Bronchial epithelial cell (primary cell): ENCODE data around the gene NEURL1. TPM values are rescaled to one million over a fixed set of nuclear protein-coding genes. Genes with fewer than 3 reads are reported as not detected.
"Not testable (repeated sequence)": the region's sequence is repeated elsewhere in the genome, so short reads cannot be mapped to it uniquely, and the experiment has no call there.

Experiments used
- DNase-seq: peaks from one replicate; pipeline ENCODE4 v3.0.0-alpha.2; 2010; ENCODE audit warnings: low read depth
- FAIRE-seq: peaks from 2 replicates; lab custom pipeline; 2011; peaks lifted over from hg19 to GRCh38; lab: Jason Lieb, UNC
- H3K27me3 ChIP-seq: 2 replicates; pipeline ENCODE4 v1.5.1; 2011; ENCODE audit warnings: low read length; ENCODE audit not compliant: control insufficient read depth, insufficient read depth
- H3K36me3 ChIP-seq: 2 replicates; pipeline ENCODE4 v1.5.1; 2011; ENCODE audit warnings: low read length; ENCODE audit not compliant: control insufficient read depth, insufficient read depth
- H3K4me3 ChIP-seq: 2 replicates; pipeline ENCODE4 v1.5.1; 2011; ENCODE audit warnings: mild to moderate bottlenecking, low read depth, low read length, control low read depth
- CTCF ChIP-seq: IDR thresholded peaks from 2 replicates; pipeline ENCODE4 v1.5.1; 2011; ENCODE audit warnings: mild to moderate bottlenecking, moderate library complexity, low read length, control low read depth, inconsistent platforms; ENCODE audit not compliant: insufficient read depth, severe bottlenecking
- total RNA-seq: library from RNA; depleted of rRNA; stranded (reverse); fragments of >200 nt; gene quantifications from 2 replicates; pipeline ENCODE4 v1.2.1, GENCODE V29; 2014

The NEURL1 gene
- total RNA-seq, 1 donor from 2014 or later = 1.1 TPM

- Histone ChIP-seq H3K36me3 (no peaks in the 10 kb centered on the region), H3K4me3 (no peak overlapping the region), H3K27me3 (peaks cover 14% of the 10 kb centered on the region)
- DNase-seq (no peak), FAIRE-seq (no peak)
- TF ChIP-seq CTCF = no peak
Measured at GRCh38 chr10:103498936-103499638, 5.6 kb downstream of the NEURL1 start.

- peaks cover 9% of the 10 kb centered on the region for H3K27me3 ChIP-seq
- DNase-seq (no peak), FAIRE-seq (no peak)
- no peak overlapping the region for H3K4me3 ChIP-seq
- H3K36me3 ChIP-seq = no peaks in the 10 kb centered on the region
- TF ChIP-seq CTCF = no peak
Measured at GRCh38 chr10:103499881-103500280, 6.4 kb downstream of the NEURL1 start.

DNA sequence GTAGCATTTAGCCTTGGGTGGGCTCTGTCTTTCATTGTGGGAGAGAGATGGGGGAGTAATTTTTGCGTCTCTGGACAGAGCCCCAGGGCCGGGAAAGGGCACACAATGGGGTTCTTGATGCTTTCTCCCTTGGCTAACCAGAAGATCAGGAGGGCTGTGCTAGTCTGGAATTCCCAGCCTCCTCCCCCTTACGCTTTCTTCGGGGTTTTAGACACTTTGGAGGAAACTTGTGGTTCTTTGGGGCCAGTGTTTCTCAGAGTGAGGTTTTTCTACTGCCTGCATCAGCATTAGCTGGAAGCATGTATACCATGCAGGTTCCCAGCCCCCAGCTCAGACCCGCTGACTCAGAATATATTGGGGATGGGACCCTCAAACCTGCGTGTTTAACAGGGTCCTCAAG is 7.0 kb downstream of the NEURL1 start:
- FAIRE-seq (no peak), DNase-seq (no peak)
- no peak for TF ChIP-seq CTCF
- Histone ChIP-seq H3K36me3 (no peaks in the 10 kb centered on the region), H3K27me3 (peaks cover 5% of the 10 kb centered on the region), H3K4me3 (no peak overlapping the region)

DNA sequence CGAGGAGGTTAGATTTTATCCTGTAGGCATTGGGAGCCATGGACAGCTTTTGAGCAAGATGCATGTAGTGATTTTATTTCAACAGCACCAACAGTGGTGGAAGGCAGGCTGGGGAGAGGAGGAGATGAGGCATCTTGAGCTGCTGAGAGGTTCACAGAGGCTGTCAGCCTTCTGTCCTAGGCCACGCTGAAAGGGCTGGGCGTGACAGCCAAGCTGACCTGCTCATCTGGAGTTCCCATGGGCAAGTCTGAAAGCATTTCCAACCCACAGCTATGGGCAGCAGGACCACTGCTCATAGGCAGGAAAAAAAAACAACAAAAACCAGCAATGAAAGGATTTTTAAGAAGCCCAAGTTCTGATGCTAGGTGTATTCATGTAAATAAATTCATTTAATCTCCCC is 7.7 kb downstream of the NEURL1 start:
- no peak for TF ChIP-seq CTCF
- FAIRE-seq = no peak
- H3K36me3 ChIP-seq = no peaks in the 10 kb centered on the region
- no peak overlapping the region for H3K4me3 ChIP-seq
- DNase-seq = no peak
- peaks cover 5% of the 10 kb centered on the region for H3K27me3 ChIP-seq

GRCh38 chr10:103502849-103503660 is 9.6 kb downstream of the NEURL1 start:
- H3K36me3 ChIP-seq = no peaks in the 10 kb centered on the region
- DNase-seq = no peak
- peak; percentile 62 for FAIRE-seq
- H3K4me3 ChIP-seq = no peak overlapping the region
- H3K27me3 ChIP-seq = peaks cover 10% of the 10 kb centered on the region
- no peak for TF ChIP-seq CTCF

- H3K27me3 ChIP-seq = peaks cover 14% of the 10 kb centered on the region
- not testable (repeated sequence) for H3K36me3 ChIP-seq, H3K4me3 ChIP-seq, DNase-seq, FAIRE-seq
Measured at GRCh38 chr10:103503777-103504176, 10.3 kb downstream of the NEURL1 start.
